ENCODE data around the gene NQO2. TPM values are rescaled to one million over a fixed set of nuclear protein-coding genes. Genes with fewer than 3 reads are reported as not detected.
A peak's percentile ranks its signal among the peaks of the same experiment; 100 is the strongest.
"Not testable (repeated sequence)": the region's sequence is repeated elsewhere in the genome, so short reads cannot be mapped to it uniquely, and the experiment has no call there.

NQO2 gene
- total RNA-seq, 1 experiment from 2014 or later: 45.7 TPM

GRCh38 chr6:2998249-2998997 is 1.3 kb upstream of the NQO2 start:
- in situ Hi-C loops (cut with HindIII; ENCODE audit: low pct_unique_long_range_greater_than_20kb, low sequenced_read_pairs); H3K27me3 ChIP-seq (ENCODE audit: control insufficient read depth, insufficient read depth, low read length); H3K9me3 ChIP-seq (ENCODE audit: control insufficient read depth, insufficient read depth, low read depth, low read length); H3K36me3 ChIP-seq (ENCODE audit: control insufficient read depth, insufficient read depth, low read length); BruUV-seq (replicated peaks); CTCF ChIA-PET; DNase-seq (ENCODE audit: low read depth, low spot score); H3K4me1 ChIP-seq (ENCODE audit: control insufficient read depth, insufficient read depth, low read length): not testable (repeated sequence)
- H3K4me3 ChIP-seq (ENCODE audit: low read depth in 2 of 2, low read length in 2 of 2): peak overlapping the region; percentile 69 to 92
- POLR2A ChIA-PET: interaction anchor here (0.6 to 1.2 kb wide), 2 partner anchors 9 kb away, joined by 5 to 8 read pairs; no protein-coding TSS in a partner anchor
- peak; percentile 78 for ATAC-seq
- intact Hi-C loops (cut with micrococcal nuclease; ENCODE audit: unreplicated experiment): loop anchor here (10.0 kb wide), 1 partner anchor 256 kb away; the partner anchor contains the start of gene PSMG4
- TF ChIP-seq CTCF (IDR thresholded peaks at IDR 0.05): peak; percentile 84
- H3K27ac ChIP-seq (ENCODE audit: low read length): peak overlapping the region; percentile 74; the same call in 1 of the 2 replicates

- BruUV-seq (replicated peaks): no TSS peak
- TF ChIP-seq TCF7L2 (IDR thresholded peaks at IDR 0.05; ENCODE audit: low read depth, low read length): no peak
- TF ChIP-seq REST (IDR thresholded peaks at IDR 0.05; ENCODE audit: insufficient read depth in 1 of 2, low read depth in 2 of 2, low read length in 1 of 2): no peak
- TF ChIP-seq SIN3A (IDR thresholded peaks at IDR 0.05; ENCODE audit: borderline replicate concordance, insufficient read depth, low read depth, low read length): no peak
- no peak for TF ChIP-seq CTCF (IDR thresholded peaks at IDR 0.05)
- no peak for TF ChIP-seq POLR2AphosphoS5 (IDR thresholded peaks at IDR 0.05; ENCODE audit: low read depth, low read length)
- peaks cover 8% of the 10 kb centered on the region for H3K4me1 ChIP-seq (ENCODE audit: control insufficient read depth, insufficient read depth, low read length)
- ChIA-PET CTCF (interaction anchor here (0.5 to 1.1 kb wide), 8 partner anchors 12 to 537 kb away, joined by 3 to 9 read pairs (median 4); no protein-coding TSS in a partner anchor), POLR2A (interaction anchor here (0.6 to 1.2 kb wide), 6 partner anchors 9 to 190 kb away, joined by 3 to 13 read pairs (median 7); partner anchors contain the start of gene RIPK1)
- peak; percentile 55 for ATAC-seq
- H3K27ac ChIP-seq (ENCODE audit: low read length): peak overlapping the region; percentile 74
- H3K27me3 ChIP-seq (ENCODE audit: control insufficient read depth, insufficient read depth, low read length): no peaks in the 10 kb centered on the region
- DNase-seq (ENCODE audit: low read depth, low spot score): no peak
- H3K36me3 ChIP-seq (ENCODE audit: control insufficient read depth, insufficient read depth, low read length): no peaks in the 10 kb centered on the region; the same call in 1 of the 2 replicates
- in situ Hi-C loops (cut with HindIII; ENCODE audit: low pct_unique_long_range_greater_than_20kb, low sequenced_read_pairs): no loop called here
- peak overlapping the region; percentile 69 to 92 for H3K4me3 ChIP-seq (ENCODE audit: low read depth in 2 of 2, low read length in 2 of 2)
- H3K9me3 ChIP-seq (ENCODE audit: control insufficient read depth, insufficient read depth, low read depth, low read length): no peaks in the 10 kb centered on the region
- intact Hi-C loops (cut with micrococcal nuclease; ENCODE audit: unreplicated experiment): loop anchor here (1.0 to 10.0 kb wide), 2 partner anchors 54 to 256 kb away; partner anchors contain the start of gene PSMG4
Observed at GRCh38 chr6:2998998-2999617, 586 bp upstream of the NQO2 start.

All from Panc1 (cell line).